PC-3 (cell line): ENCODE results near the gene PCDHB7. TPM values are rescaled to one million over a fixed set of nuclear protein-coding genes. Genes with fewer than 3 reads are reported as not detected.
"Not testable (repeated sequence)": the region's sequence is repeated elsewhere in the genome, so short reads cannot be mapped to it uniquely, and the experiment has no call there.

ENCODE experiments used
- ATAC-seq: fragments of 200-7000 bp; cut with Tn5 transposase; 2 replicates; pipeline ENCODE4 v1.9.1; 2020; ENCODE audit warnings: mild to moderate bottlenecking, moderate library complexity
- BruUV-seq: library from RNA; stranded (reverse); fragments of 400-500 nt; replicated peaks from 2 replicates; lab custom pipeline; 2021; lab: Mats Ljungman, UMichigan
- CTCF ChIA-PET: fragments of 300-600 bp; sonication (Branson Sonifier 250); formaldehyde crosslinking; loops from one replicate; lab custom pipeline; 2022; ENCODE audit warnings: antibody characterized with exemption; lab: Charles Lee
- POLR2A ChIA-PET: fragments of 300-600 bp; sonication (Branson Sonifier 250); formaldehyde crosslinking; loops from one replicate; lab custom pipeline; 2022; ENCODE audit warnings: antibody characterized with exemption; ENCODE audit not compliant: unreplicated experiment; lab: Charles Lee
- DNase-seq: peaks from one replicate; pipeline ENCODE4 v3.0.0-alpha.2; 2015
- H2AFZ ChIP-seq: fragments of 300-600 bp; sonication (generic); 2 replicates; pipeline ENCODE4 v1.6.0; 2016; ENCODE audit warnings: antibody characterized with exemption, low read length
- H3F3A ChIP-seq: fragments of 300-600 bp; sonication (generic); one replicate; pipeline ENCODE4 v1.6.0; 2017; ENCODE audit warnings: antibody characterized with exemption, low read length, control low read depth, mild to moderate bottlenecking; ENCODE audit not compliant: unreplicated experiment
- H3K27ac ChIP-seq: fragments of 300-600 bp; sonication (generic); 2 replicates; pipeline ENCODE4 v1.5.1; 2016; ENCODE audit warnings: mild to moderate bottlenecking, low read length
- H3K27me3 ChIP-seq: fragments of 300-600 bp; sonication (generic); 2 replicates; pipeline ENCODE4 v1.6.1; 2016; ENCODE audit warnings: low read length, mixed read lengths
- H3K36me3 ChIP-seq: fragments of 300-600 bp; sonication (generic); 2 replicates; pipeline ENCODE4 v1.6.1; 2016; ENCODE audit warnings: low read depth, mixed run types, low read length, mixed read lengths
- H3K4me1 ChIP-seq: fragments of 300-600 bp; sonication (generic); 2 replicates; pipeline ENCODE4 v1.5.1; 2016; ENCODE audit warnings: low read length; ENCODE audit not compliant: insufficient read depth
- H3K4me2 ChIP-seq: fragments of 300-600 bp; sonication (generic); 2 replicates; pipeline ENCODE4 v1.6.0; 2016; ENCODE audit warnings: low read length
- H3K4me3 ChIP-seq: fragments of 300-600 bp; sonication (generic); 2 replicates; pipeline ENCODE4 v1.5.1; 2016; ENCODE audit warnings: mild to moderate bottlenecking, low read length, mixed read lengths
- H3K79me2 ChIP-seq: fragments of 300-600 bp; sonication (generic); 2 replicates; pipeline ENCODE4 v1.6.1; 2017; ENCODE audit warnings: low read length, mixed read lengths
- H3K9ac ChIP-seq: fragments of 300-600 bp; sonication (generic); 2 replicates; pipeline ENCODE4 v1.6.0; 2016; ENCODE audit warnings: mild to moderate bottlenecking, low read length
- H3K9me2 ChIP-seq: fragments of 300-600 bp; sonication (generic); replicated peaks from 2 replicates; pipeline ENCODE4 v1.6.1; 2016; ENCODE audit warnings: mixed run types, low read length, mixed read lengths
- H3K9me3 ChIP-seq: fragments of 300-600 bp; sonication (generic); 2 replicates; pipeline ENCODE4 v1.6.1; 2016; ENCODE audit warnings: low read length, mixed read lengths
- H4K20me1 ChIP-seq: fragments of 300-600 bp; sonication (generic); 2 replicates; pipeline ENCODE4 v1.6.1; 2016; ENCODE audit warnings: low read length, mixed read lengths
- CTCF ChIP-seq: fragments of 300-600 bp; sonication (generic); conservative IDR thresholded peaks from 2 replicates; pipeline ENCODE4 v1.5.1; 2017; ENCODE audit warnings: antibody characterized with exemption, low read depth, mild to moderate bottlenecking, low read length
- EZH2 ChIP-seq: fragments of 300-600 bp; sonication (generic); IDR thresholded peaks from one replicate; pipeline ENCODE4 v1.6.1; 2017; ENCODE audit warnings: antibody characterized with exemption, mild to moderate bottlenecking, low read length; ENCODE audit not compliant: unreplicated experiment
- EZH2phosphoT487 ChIP-seq: fragments of 300-600 bp; sonication (generic); IDR thresholded peaks from 2 replicates; pipeline ENCODE4 v1.6.1; 2018; ENCODE audit warnings: mild to moderate bottlenecking, antibody characterized with exemption, low read length, borderline replicate concordance
- intact Hi-C: fragments of 100-400 bp; cut with micrococcal nuclease; formaldehyde crosslinking; loops from 2 replicates; pipeline ENCODE4 v1.9.0; 2023
- total RNA-seq: library from RNA; depleted of rRNA; stranded (reverse); fragments of >200 nt; gene quantifications from 2 replicates; pipeline ENCODE4 v1.2.3, GENCODE V29; 2014

PCDHB7 gene
- total RNA-seq, 1 experiment from 2014 or later: 0.22 TPM

GRCh38 chr5:141135030-141135717 lies 37.3 kb upstream of the PCDHB7 start, which contains the start of gene PCDHB5:
Gene PCDHB5 (plus strand): TSS chr5:141135206. CDS start chr5:141135435, 229 bp downstream.
- no peak within 1 kb of the TSS for H3K9ac ChIP-seq
- H3F3A ChIP-seq: no peaks in the 10 kb centered on the region
- no peak within 1 kb of the TSS for H3K4me2 ChIP-seq
- H2AFZ ChIP-seq: no peak within 1 kb of the TSS
- BruUV-seq: no TSS peak
- ATAC-seq: no peak
- no peak within 1 kb of the TSS for H3K4me3 ChIP-seq
- no peaks in the 10 kb centered on the region for H3K79me2 ChIP-seq
- no peak for DNase-seq
- H3K9me3 ChIP-seq: no peaks in the 10 kb centered on the region
- no peaks in the 10 kb centered on the region for H3K27me3 ChIP-seq
- CTCF ChIA-PET: no interaction called here
- H3K4me1 ChIP-seq: no peaks in the 10 kb centered on the region
- H4K20me1 ChIP-seq: no peaks in the 10 kb centered on the region
- TF ChIP-seq EZH2 (no peak), CTCF (peak; percentile 25; the same call in 1 of the 2 replicates)
- H3K9me2 ChIP-seq: no peaks in the 10 kb centered on the region
- no peak within 1 kb of the TSS for H3K27ac ChIP-seq
- POLR2A ChIA-PET: no interaction called here
- no peaks in the 10 kb centered on the region for H3K36me3 ChIP-seq
- intact Hi-C loops: no loop called here

GRCh38 chr5:141135718-141136266 lies 36.7 kb upstream of the PCDHB7 start:
- Histone ChIP-seq H3K4me2 (no peak overlapping the region), H3K27ac (no peak overlapping the region), H3K9me3 (no peaks in the 10 kb centered on the region), H3K79me2 (no peaks in the 10 kb centered on the region), H3K36me3 (no peaks in the 10 kb centered on the region), H3K4me3 (no peak overlapping the region), H2AFZ (no peak overlapping the region), H3K9me2 (no peaks in the 10 kb centered on the region), H3F3A (no peaks in the 10 kb centered on the region), H3K9ac (no peak overlapping the region), H3K4me1 (no peaks in the 10 kb centered on the region), H3K27me3 (no peaks in the 10 kb centered on the region), H4K20me1 (no peaks in the 10 kb centered on the region)
- ATAC-seq (no peak), DNase-seq (no peak)
- BruUV-seq: no TSS peak
- ChIA-PET POLR2A (no interaction called here), CTCF (no interaction called here)
- intact Hi-C loops: no loop called here
- TF ChIP-seq CTCF (no peak), EZH2phosphoT487 (no peak), EZH2 (no peak)

- CTCF ChIA-PET, ATAC-seq, DNase-seq, H3K9me3 ChIP-seq, H3F3A ChIP-seq, BruUV-seq, H3K4me1 ChIP-seq, H3K4me2 ChIP-seq, H3K27me3 ChIP-seq, H4K20me1 ChIP-seq, H3K9ac ChIP-seq, H3K79me2 ChIP-seq, H2AFZ ChIP-seq, H3K36me3 ChIP-seq, POLR2A ChIA-PET, H3K9me2 ChIP-seq, H3K4me3 ChIP-seq, H3K27ac ChIP-seq, intact Hi-C loops: not testable (repeated sequence)
These were observed 35.1 kb upstream of the PCDHB7 start for GRCh38 chr5:141137346-141137745.
